CD1c-positive myeloid dendritic cell (primary cell): ENCODE results near the gene GEN1.

Experiments used
- DNase-seq: peaks from one replicate; pipeline ENCODE4 v3.0.0-alpha.2; 2016; ENCODE audit errors: extremely low spot score

GEN1 gene

GRCh38 chr2:17754773-17755425, 961 bp downstream of the GEN1 start:
- no peak for DNase-seq

- no peak for DNase-seq
Observed at GRCh38 chr2:17756668-17757067, 2.7 kb downstream of the GEN1 start.

- no peak for DNase-seq
Observed at GRCh38 chr2:17757321-17757720, 3.4 kb downstream of the GEN1 start.

GRCh38 chr2:17758118-17758517, 4.2 kb downstream of the GEN1 start:
- no peak for DNase-seq

- DNase-seq, result peak; percentile 10
Observed at GRCh38 chr2:17759805-17760204, 5.9 kb downstream of the GEN1 start.

- no peak for DNase-seq
Observed at GRCh38 chr2:17762451-17762850, 8.5 kb downstream of the GEN1 start.

GRCh38 chr2:17763641-17764333, 9.8 kb downstream of the GEN1 start:
- no peak for DNase-seq

GRCh38 chr2:17765398-17765797, 11.5 kb downstream of the GEN1 start:
- no peak for DNase-seq

GRCh38 chr2:17768894-17769293, 15.0 kb downstream of the GEN1 start:
- DNase-seq, result no peak

- DNase-seq, result no peak
Observed at GRCh38 chr2:17771956-17772355, 18.0 kb downstream of the GEN1 start.

- no peak for DNase-seq
Observed at GRCh38 chr2:17772532-17772931, 18.6 kb downstream of the GEN1 start.

- DNase-seq, result no peak
Observed at GRCh38 chr2:17780546-17780945, 26.6 kb downstream of the GEN1 start.

- DNase-seq, result no peak
Observed at GRCh38 chr2:17781482-17781881, 27.5 kb downstream of the GEN1 start.

- DNase-seq, result no peak
Observed at GRCh38 chr2:17786727-17787126, 32.8 kb downstream of the GEN1 start.

GRCh38 chr2:17788773-17789172, 34.8 kb downstream of the GEN1 start:
- DNase-seq, result no peak

- no peak for DNase-seq
Observed at GRCh38 chr2:17790536-17790935, 36.6 kb downstream of the GEN1 start.

- DNase-seq, result no peak
Observed at GRCh38 chr2:17791121-17791816, 37.3 kb downstream of the GEN1 start.

- DNase-seq, result no peak
Observed at GRCh38 chr2:17791817-17792130, 37.8 kb downstream of the GEN1 start.

- DNase-seq, result no peak
Observed at GRCh38 chr2:17792515-17792914, 38.6 kb downstream of the GEN1 start.

GRCh38 chr2:17793296-17793695, 39.4 kb downstream of the GEN1 start:
- no peak for DNase-seq

- DNase-seq, result no peak
Observed at GRCh38 chr2:17793803-17794354, 39.9 kb downstream of the GEN1 start.

GRCh38 chr2:17795309-17795708, 41.4 kb downstream of the GEN1 start:
- no peak for DNase-seq

- DNase-seq, result no peak
Observed at GRCh38 chr2:17798338-17798737, 44.4 kb downstream of the GEN1 start.
